Effector memory CD8-positive, alpha-beta T cell (primary cell): ENCODE measurements around the gene CASP14.
"Not testable (repeated sequence)": the region's sequence is repeated elsewhere in the genome, so short reads cannot be mapped to it uniquely, and the experiment has no call there.

Experiments
- ATAC-seq: fragments of 150-1000 bp; cut with Tn5 transposase; replicated peaks from 2 replicates; pipeline ENCODE4 v1.10.0; 2021; ENCODE audit warnings: mild to moderate bottlenecking, moderate library complexity
- DNase-seq, 3 experiments: peaks; one replicate each; pipeline ENCODE4 v3.0.0; 2021
- H3K27ac Mint-ChIP-seq, 2 donors: one replicate each; pipeline ENCODE4 v1.8.0; 2022; ENCODE audit warnings: mild to moderate bottlenecking in 2 of 2, mixed read lengths in 2 of 2, moderate library complexity in 2 of 2
- H3K27me3 Mint-ChIP-seq, 2 donors: one replicate each; pipeline ENCODE4 v1.8.0; 2022; ENCODE audit warnings: mixed read lengths in 2 of 2
- H3K36me3 Mint-ChIP-seq: one replicate; pipeline ENCODE4 v1.8.0; 2022; ENCODE audit warnings: mild to moderate bottlenecking, moderate library complexity, mixed read lengths; ENCODE audit not compliant: insufficient read depth
- H3K4me1 Mint-ChIP-seq, 2 donors: one replicate each; pipeline ENCODE4 v1.8.0; 2022; ENCODE audit warnings: low read depth in 2 of 2, mixed read lengths in 2 of 2
- H3K4me3 Mint-ChIP-seq, 2 donors: one replicate each; pipeline ENCODE4 v1.8.0; 2022; ENCODE audit warnings: mild to moderate bottlenecking in 2 of 2, mixed read lengths in 2 of 2, moderate library complexity in 2 of 2
- H3K9me3 Mint-ChIP-seq, 2 donors: one replicate each; pipeline ENCODE4 v1.8.0; 2022; ENCODE audit warnings: mixed read lengths in 2 of 2

CASP14 gene

DNA sequence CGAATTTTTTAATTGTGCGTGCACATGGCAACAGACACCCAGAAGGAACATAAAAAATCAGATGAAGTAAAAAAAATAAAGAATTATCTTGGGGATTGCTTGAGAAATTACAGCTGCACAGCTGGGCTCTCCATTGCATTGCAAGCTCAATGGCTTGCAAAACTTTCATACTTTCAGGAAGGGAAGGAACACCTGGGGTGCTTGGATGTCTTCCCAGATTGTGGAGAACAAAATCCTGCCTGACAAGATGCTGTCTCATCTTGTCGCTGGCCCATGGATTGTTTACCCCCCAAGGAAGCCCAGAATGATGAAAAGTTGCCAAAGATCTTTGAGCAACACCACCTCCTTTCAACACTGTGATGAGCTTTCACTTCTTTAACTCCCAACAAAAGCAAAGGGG, 11.0 kb upstream of the CASP14 start:
- Mint-ChIP-seq H3K4me1 (no peaks in the 10 kb centered on the region), H3K27ac (no peak overlapping the region), H3K27me3 (peaks cover 23 to 40% of the 10 kb centered on the region in 2 donors), H3K36me3 (no peaks in the 10 kb centered on the region), H3K9me3 (no peaks in the 10 kb centered on the region), H3K4me3 (no peak overlapping the region)
- no peak for ATAC-seq
- no peak for DNase-seq

DNA sequence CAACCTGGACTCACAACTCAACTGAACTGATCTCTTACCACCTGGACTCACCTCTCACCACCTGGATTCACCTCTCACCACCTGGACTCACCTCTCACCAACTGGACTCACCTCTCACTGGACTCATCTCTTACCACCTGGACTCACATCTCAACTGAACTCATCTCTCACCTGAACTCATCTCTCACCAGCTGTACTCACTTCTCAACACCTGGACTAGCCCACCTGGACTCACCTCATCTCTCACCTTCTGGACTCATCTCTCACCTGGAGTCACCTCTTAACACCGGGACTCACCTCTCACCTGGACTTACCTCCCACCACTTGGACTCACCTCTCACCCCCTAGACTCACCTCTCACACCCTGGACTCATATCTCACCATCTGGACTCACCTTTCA, 7.3 kb upstream of the CASP14 start:
- Mint-ChIP-seq H3K36me3 (no peaks in the 10 kb centered on the region), H3K27me3 (peaks cover 13 to 15% of the 10 kb centered on the region in 2 donors), H3K4me3 (no peak overlapping the region), H3K27ac (no peak overlapping the region), H3K9me3 (no peaks in the 10 kb centered on the region), H3K4me1 (no peaks in the 10 kb centered on the region)
- ATAC-seq, result no peak
- DNase-seq, result no peak

DNA sequence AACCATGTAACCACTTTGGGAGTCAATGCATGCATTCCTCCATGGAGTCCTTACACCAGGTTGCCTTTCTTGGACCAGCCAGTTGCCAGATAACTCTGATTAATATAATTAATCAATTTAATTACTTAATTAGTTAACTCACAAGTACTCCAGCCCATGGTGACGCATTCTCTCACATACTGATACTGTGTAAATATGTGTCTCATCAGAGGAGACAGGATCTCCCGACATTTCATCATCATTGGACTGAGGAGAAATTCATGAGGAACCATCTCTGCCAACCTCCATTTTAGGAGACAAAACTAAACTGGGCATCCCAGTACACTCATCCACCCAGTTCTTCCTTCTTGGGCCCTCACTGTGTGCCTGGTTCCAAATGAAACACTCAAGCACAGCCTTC, 6.5 kb upstream of the CASP14 start:
- peaks cover 17 to 20% of the 10 kb centered on the region in 2 donors for H3K27me3 Mint-ChIP-seq
- no peaks in the 10 kb centered on the region for H3K9me3 Mint-ChIP-seq
- ATAC-seq, result no peak
- H3K4me1 Mint-ChIP-seq, result no peaks in the 10 kb centered on the region
- no peaks in the 10 kb centered on the region for H3K36me3 Mint-ChIP-seq
- H3K4me3 Mint-ChIP-seq, result no peak overlapping the region
- DNase-seq, result no peak
- H3K27ac Mint-ChIP-seq, result no peak overlapping the region

DNA sequence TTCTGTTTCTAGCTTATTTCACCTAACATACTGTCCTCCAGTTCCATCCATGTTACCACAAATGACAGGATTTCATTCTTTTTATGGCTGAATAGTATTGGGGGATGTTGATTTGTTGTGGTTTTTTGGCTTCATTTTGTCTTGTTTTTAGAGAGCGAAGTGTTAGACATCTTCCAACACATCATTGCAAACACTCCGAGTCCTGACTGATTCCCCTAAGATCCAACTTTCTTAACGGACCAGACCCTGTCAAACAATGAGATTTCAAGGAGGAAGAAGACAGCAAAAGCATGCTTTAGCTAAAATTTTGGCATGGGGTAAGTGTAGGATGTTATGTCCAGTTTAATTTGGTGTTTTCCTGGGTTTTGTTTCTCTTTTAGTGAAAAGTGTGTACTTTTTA, 3.8 kb upstream of the CASP14 start:
- H3K27ac Mint-ChIP-seq, result no peak overlapping the region

DNA sequence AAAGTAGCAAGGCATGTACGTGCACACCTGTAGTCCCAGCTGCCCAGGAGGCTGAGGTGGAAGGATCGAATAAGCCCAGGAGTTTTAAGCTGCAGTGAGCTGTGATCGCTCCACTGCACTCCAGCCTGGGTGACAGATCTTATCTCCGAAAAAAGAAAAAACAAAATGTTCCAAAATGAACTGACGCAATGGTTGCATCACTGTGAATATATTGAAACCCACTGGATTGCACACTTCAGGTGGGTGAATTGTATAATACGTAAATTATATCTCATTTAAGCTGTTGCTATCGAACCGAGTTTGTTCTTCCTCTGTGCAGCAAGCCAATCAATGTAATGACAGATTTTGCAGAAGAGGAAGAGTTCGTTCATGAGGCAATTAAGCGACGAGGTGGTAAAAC, 1.6 kb upstream of the CASP14 start:
- Mint-ChIP-seq H3K27ac (no peak overlapping the region), H3K4me1 (no peaks in the 10 kb centered on the region), H3K36me3 (no peaks in the 10 kb centered on the region), H3K4me3 (no peak overlapping the region), H3K9me3 (no peaks in the 10 kb centered on the region), H3K27me3 (peaks cover 37 to 42% of the 10 kb centered on the region in 2 donors)
- no peak for DNase-seq
- ATAC-seq, result no peak

More for the DNA sequence above, 3.8 kb upstream of the CASP14 start:
- Mint-ChIP-seq H3K4me1 (no peaks in the 10 kb centered on the region), H3K36me3 (no peaks in the 10 kb centered on the region), H3K9me3 (no peaks in the 10 kb centered on the region), H3K27me3 (peaks cover 28 to 31% of the 10 kb centered on the region in 2 donors), H3K4me3 (no peak overlapping the region)
- DNase-seq, result no peak
- ATAC-seq, result no peak

DNA sequence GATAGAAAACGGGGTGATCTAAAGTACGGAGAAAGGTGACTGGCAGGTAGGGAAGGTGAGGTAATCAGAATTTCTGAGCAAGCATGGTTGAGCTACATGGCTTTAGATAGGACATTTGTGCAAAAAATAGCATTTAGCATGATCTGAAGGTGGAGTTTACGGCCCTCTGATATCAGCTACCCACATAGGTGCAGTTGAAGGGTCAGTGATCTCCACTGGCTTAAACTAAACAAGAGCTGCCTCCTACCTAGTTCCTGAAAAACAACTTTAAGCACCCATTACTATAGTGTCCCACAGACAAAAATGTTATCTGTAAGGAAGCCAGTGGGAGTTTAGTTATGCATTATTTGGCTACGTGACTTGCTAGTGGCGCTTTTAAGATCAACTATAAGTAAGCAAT, 1.2 kb upstream of the CASP14 start:
- H3K9me3 Mint-ChIP-seq, result no peaks in the 10 kb centered on the region
- no peak overlapping the region for H3K27ac Mint-ChIP-seq
- DNase-seq, result no peak
- no peak overlapping the region for H3K4me3 Mint-ChIP-seq
- no peak for ATAC-seq
- H3K27me3 Mint-ChIP-seq, result peaks cover 37 to 42% of the 10 kb centered on the region in 2 donors
- H3K36me3 Mint-ChIP-seq, result no peaks in the 10 kb centered on the region
- no peaks in the 10 kb centered on the region for H3K4me1 Mint-ChIP-seq

DNA sequence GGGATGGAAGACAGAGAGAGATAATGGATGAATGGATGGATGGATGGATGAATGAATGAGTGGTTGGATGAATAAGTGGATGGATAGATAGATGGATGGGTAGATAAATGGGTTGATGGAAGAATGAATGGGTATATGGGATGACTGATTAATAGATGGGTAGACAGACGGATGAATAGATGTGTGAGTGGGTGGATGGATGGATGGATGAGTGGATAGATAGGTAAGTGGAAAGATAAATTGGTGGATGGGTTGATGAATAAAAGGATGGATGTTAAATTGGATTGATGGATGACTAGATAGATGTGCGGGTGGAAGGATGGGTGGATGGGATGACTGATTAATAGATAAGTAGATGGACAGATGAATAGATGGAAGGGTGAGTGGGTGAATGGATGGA, 1.4 kb downstream of the CASP14 start:
- no peaks in the 10 kb centered on the region for H3K4me1 Mint-ChIP-seq

DNA sequence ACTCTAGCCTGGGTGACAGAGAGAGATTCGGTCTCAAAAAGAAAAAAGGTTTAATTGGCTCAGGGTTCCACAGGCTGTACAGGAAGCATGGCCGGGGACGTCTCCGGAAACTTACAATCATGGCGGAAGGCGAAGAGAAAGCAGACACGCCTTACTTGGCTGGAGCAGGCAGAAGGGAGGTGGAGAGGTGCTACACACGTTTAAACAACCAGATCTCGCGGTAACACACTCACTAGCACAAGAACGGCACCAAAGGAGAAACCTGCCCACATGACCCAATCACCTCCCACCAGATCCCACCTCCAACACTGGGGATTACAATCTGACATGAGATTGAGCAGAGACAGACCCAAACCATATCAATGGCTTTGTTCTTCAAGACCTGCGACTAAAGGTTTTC, 12.8 kb downstream of the CASP14 start:
- Mint-ChIP-seq H3K9me3 (peaks cover 0 to 1% of the 10 kb centered on the region in 2 donors), H3K4me3 (no peak overlapping the region), H3K36me3 (no peaks in the 10 kb centered on the region), H3K27me3 (peaks cover 64 to 74% of the 10 kb centered on the region in 2 donors), H3K27ac (no peak overlapping the region), H3K4me1 (no peaks in the 10 kb centered on the region)
- DNase-seq (no peak), ATAC-seq (no peak)

More for the DNA sequence above, 1.4 kb downstream of the CASP14 start:
- DNase-seq (no peak), ATAC-seq (no peak)
- H3K9me3 Mint-ChIP-seq, result no peaks in the 10 kb centered on the region
- H3K27me3 Mint-ChIP-seq, result peaks cover 37 to 38% of the 10 kb centered on the region in 2 donors
- no peak overlapping the region for H3K27ac Mint-ChIP-seq
- no peak overlapping the region for H3K4me3 Mint-ChIP-seq
- no peaks in the 10 kb centered on the region for H3K36me3 Mint-ChIP-seq

DNA sequence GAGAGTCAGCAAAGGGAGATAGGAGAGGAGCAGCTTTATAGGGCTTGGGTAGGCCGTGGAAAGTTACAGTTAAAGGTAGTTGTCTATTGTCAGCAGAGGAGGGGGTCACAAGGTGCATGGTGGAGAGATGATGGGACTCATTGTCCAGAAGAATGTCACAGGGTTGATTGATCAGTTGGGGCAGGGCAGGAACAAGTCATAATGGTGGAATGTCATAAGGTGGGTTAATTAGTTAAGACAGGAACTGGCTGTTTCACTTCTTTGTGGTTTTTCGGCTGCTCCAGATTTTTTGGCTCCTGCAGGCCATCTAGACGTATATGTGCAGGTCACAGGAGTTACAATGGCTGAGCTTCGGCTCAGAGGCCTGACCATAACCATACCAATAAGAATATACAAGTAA, 21.1 kb downstream of the CASP14 start:
- H3K36me3 Mint-ChIP-seq, H3K27ac Mint-ChIP-seq, H3K4me1 Mint-ChIP-seq, ATAC-seq, DNase-seq, H3K9me3 Mint-ChIP-seq, H3K4me3 Mint-ChIP-seq: not testable (repeated sequence)
- peaks cover 36 to 48% of the 10 kb centered on the region in 2 donors for H3K27me3 Mint-ChIP-seq

DNA sequence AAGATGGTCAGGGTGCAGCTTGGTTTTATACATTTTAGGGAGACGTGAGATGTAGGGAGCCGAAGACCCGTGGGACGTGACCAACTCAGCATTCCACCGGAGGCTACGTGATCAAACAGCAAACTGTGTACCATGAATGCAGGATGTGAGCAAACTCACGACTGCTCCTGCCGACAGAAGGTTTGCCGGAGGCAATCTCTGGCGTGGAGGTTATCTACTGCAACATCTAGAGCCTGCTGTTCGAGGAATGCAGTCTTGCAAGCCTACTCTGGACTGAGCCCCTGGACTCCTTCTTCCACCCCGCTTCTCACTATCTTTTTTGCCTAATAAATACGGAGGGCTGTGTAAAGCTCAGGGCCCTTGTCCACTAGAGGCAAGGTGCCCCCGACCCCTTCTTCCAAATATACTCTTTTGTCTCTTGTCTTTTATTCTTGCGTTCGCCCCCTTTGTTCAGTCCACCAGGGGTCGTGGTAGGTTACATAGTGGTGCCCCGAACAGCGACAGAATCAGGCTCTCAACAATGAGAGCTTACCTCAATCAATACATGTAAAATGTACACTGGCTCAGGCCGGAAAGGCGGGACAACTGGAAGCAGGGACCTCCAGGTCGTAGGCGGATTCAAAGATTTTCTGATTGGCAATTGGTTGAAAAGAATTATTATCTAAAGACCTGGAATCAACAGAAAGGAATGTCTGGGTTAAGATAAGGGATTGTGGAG, 23.8 kb downstream of the CASP14 start:
- Mint-ChIP-seq H3K9me3 (no peaks in the 10 kb centered on the region), H3K27me3 (peaks cover 28 to 36% of the 10 kb centered on the region in 2 donors), H3K4me3 (no peak overlapping the region), H3K27ac (no peak overlapping the region), H3K4me1 (no peaks in the 10 kb centered on the region), H3K36me3 (no peaks in the 10 kb centered on the region)
- ATAC-seq (no peak), DNase-seq (no peak)

DNA sequence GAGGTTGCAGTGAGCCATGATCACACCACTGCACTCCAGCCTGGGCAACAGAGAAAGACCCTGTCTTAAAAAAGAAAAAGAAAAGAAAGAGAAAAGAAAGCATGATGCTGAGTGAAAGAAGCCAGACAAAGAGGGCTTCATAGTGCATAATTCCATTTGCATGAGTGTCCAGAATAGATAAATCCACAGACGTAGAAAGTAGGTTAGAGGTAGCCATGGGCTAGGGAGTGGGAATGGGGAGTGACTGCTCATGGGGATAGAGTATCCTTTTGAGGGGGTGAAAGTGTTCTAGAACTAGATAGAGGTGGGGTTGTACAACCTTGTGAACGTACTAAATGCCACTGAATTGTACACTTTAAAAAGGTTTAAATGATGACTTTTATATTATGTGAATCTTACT, 25.1 kb downstream of the CASP14 start:
- DNase-seq (no peak), ATAC-seq (no peak)
- Mint-ChIP-seq H3K4me3 (no peak overlapping the region), H3K9me3 (no peaks in the 10 kb centered on the region), H3K27ac (no peak overlapping the region), H3K4me1 (no peaks in the 10 kb centered on the region), H3K27me3 (peaks cover 32 to 43% of the 10 kb centered on the region in 2 donors), H3K36me3 (no peaks in the 10 kb centered on the region)

DNA sequence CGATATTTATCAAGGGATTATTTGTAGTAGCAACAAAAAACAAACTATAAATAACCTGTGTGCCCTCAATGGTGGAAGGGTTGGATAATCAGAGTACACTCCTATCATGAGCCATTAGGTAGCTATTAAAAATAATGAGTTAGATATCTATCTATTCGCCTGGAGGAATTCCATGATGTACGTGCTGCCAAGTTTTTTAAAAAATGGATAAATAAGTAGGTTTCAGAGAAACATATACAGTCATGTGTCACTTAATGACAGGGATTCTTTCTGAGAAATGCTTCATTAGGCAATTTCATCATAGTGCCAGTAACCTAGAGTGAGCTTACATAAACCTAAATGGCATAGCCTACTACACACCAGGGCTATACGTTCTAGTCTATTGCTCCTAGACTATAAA, 26.5 kb downstream of the CASP14 start:
- no peak for ATAC-seq
- no peak for DNase-seq
- peaks cover 27 to 36% of the 10 kb centered on the region in 2 donors for H3K27me3 Mint-ChIP-seq
- H3K27ac Mint-ChIP-seq, result no peak overlapping the region
- no peaks in the 10 kb centered on the region for H3K4me1 Mint-ChIP-seq
- no peak overlapping the region for H3K4me3 Mint-ChIP-seq
- no peaks in the 10 kb centered on the region for H3K36me3 Mint-ChIP-seq
- H3K9me3 Mint-ChIP-seq, result no peaks in the 10 kb centered on the region

DNA sequence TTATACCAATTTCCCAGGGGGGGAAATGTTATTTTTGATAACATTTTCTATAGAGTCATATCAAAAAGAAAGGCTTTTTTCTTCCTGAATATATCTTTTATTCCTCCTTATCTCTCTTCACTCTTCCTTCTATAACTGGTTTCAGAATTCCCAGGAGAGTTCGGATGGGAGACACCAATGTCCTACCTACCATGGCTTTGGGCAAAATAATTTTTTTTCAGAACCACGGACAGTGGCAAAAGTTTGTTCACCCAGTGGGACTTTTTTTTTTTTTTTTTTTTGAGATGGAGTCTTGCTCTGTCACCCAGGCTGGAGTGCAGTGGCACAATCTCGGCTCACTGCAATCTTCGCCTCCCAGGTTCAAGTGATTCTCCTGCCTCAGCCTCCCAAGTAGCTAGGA, 30.7 kb downstream of the CASP14 start:
- H3K36me3 Mint-ChIP-seq, H3K27ac Mint-ChIP-seq, ATAC-seq, H3K4me3 Mint-ChIP-seq, H3K9me3 Mint-ChIP-seq, DNase-seq, H3K4me1 Mint-ChIP-seq: not testable (repeated sequence)
- peaks cover 37 to 62% of the 10 kb centered on the region in 2 donors for H3K27me3 Mint-ChIP-seq

DNA sequence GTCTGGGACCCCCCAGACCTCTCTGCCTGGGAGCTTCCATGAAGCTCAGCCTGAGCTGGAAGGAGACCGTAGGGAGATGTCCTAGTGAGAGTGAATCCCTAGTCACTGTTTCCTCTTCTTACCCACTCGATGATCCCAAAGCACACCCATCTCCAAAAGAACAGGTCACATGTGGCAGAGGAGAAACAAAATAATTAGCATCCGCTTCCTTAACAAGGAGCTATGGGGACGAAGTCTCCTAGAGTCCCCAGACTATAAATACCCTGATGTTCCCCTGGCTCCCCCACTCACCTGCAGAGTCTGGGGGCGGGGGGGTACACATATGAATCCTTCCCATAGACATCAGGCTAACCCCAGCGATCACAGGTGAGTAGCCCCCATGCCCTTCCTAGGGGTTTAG, 32.6 kb downstream of the CASP14 start, which contains the start of gene OR1I1:
TSS of gene OR1I1 (plus strand) at position 301 of the 400 bp plus-strand sequence. CDS start 4,855 bp downstream, outside the sequence.
- no peak within 1 kb of the TSS for H3K27ac Mint-ChIP-seq
- H3K36me3 Mint-ChIP-seq, result no peaks in the 10 kb centered on the region
- no peaks in the 10 kb centered on the region for H3K9me3 Mint-ChIP-seq
- H3K4me1 Mint-ChIP-seq, result no peaks in the 10 kb centered on the region
- no peak within 1 kb of the TSS for H3K4me3 Mint-ChIP-seq
- peaks cover 54 to 77% of the 10 kb centered on the region in 2 donors for H3K27me3 Mint-ChIP-seq
- ATAC-seq, result no peak
- no peak for DNase-seq
